Right atrium auricular region (tissue), 2 donors: ENCODE results near the gene AKAP13. TPM values are rescaled to one million over a fixed set of nuclear protein-coding genes. Genes with fewer than 3 reads are reported as not detected.

Experiments used
- DNase-seq: peaks from one replicate; pipeline ENCODE4 v3.0.0-alpha.2; 2019; ENCODE audit warnings: low spot score
- H3K27ac ChIP-seq, 2 donors: fragments of 200-600 bp; sonication (generic); 1 replicate in 1 of 2; 2 replicates in 1 of 2; pipeline ENCODE4 v1.5.1; 2016 to 2019
- H3K27me3 ChIP-seq, 2 donors: fragments of 200-600 bp; sonication (generic); one replicate each; pipeline versions ENCODE4 v1.5.1 to v1.6.0; 2017 to 2019
- H3K36me3 ChIP-seq: fragments of 200-600 bp; sonication (generic); one replicate; pipeline ENCODE4 v1.5.1; 2016
- H3K4me1 ChIP-seq, 2 donors: fragments of 200-600 bp; sonication (generic); one replicate each; pipeline versions ENCODE4 v1.5.1 to v1.6.0; 2017 to 2019
- H3K4me3 ChIP-seq, 2 donors: fragments of 200-600 bp; sonication (generic); 1 replicate in 1 of 2; 2 replicates in 1 of 2; pipeline ENCODE4 v1.5.1; 2017 to 2019; ENCODE audit warnings: mild to moderate bottlenecking in 1 of 2, moderate library complexity in 1 of 2
- H3K9me3 ChIP-seq, 2 donors: fragments of 200-600 bp; sonication (generic); one replicate each; pipeline ENCODE4 v1.5.1; 2019
- CTCF ChIP-seq, 2 donors: fragments of 200-600 bp; sonication (generic); IDR thresholded peaks; one replicate each; pipeline ENCODE4 v1.5.1; 2019; ENCODE audit warnings: antibody characterized with exemption in 2 of 2
- total RNA-seq, 2 donors: library from RNA; depleted of rRNA; stranded (reverse); fragments of >200 nt; gene quantifications; one replicate each; pipeline ENCODE4 v1.1.0, GENCODE V29; 2016

The AKAP13 gene
- total RNA-seq, 2 donors from 2014 or later: 293 to 339 TPM

- no peak overlapping the region for H3K4me3 ChIP-seq
- no peak for DNase-seq
- no peaks in the 10 kb centered on the region for H3K36me3 ChIP-seq
- peak overlapping the region; percentile 19 to 41 for H3K27ac ChIP-seq
- H3K4me1 ChIP-seq: peaks cover 0 to 34% of the 10 kb centered on the region in 2 donors
- H3K9me3 ChIP-seq: no peaks in the 10 kb centered on the region
- no peaks in the 10 kb centered on the region for H3K27me3 ChIP-seq
- TF ChIP-seq CTCF (IDR thresholded peaks at IDR 0.05): no peak
These were observed 178.4 kb downstream of the AKAP13 start for GRCh38 chr15:85558848-85559247.

- no peaks in the 10 kb centered on the region for H3K9me3 ChIP-seq
- H3K36me3 ChIP-seq: no peaks in the 10 kb centered on the region
- H3K4me3 ChIP-seq: no peak overlapping the region
- H3K27ac ChIP-seq: peak overlapping the region in 1 of 2 donors; percentile 41
- DNase-seq: no peak
- TF ChIP-seq CTCF (IDR thresholded peaks at IDR 0.05): no peak
- H3K27me3 ChIP-seq: no peaks in the 10 kb centered on the region
- H3K4me1 ChIP-seq: peaks cover 0 to 41% of the 10 kb centered on the region in 2 donors
These were observed 179.1 kb downstream of the AKAP13 start for GRCh38 chr15:85559530-85559929.

GRCh38 chr15:85562824-85563223 is 182.4 kb downstream of the AKAP13 start:
- H3K36me3 ChIP-seq: no peaks in the 10 kb centered on the region
- H3K9me3 ChIP-seq: no peaks in the 10 kb centered on the region
- no peak overlapping the region for H3K4me3 ChIP-seq
- no peak for TF ChIP-seq CTCF (IDR thresholded peaks at IDR 0.05)
- no peaks in the 10 kb centered on the region for H3K27me3 ChIP-seq
- peak overlapping the region in 1 of 2 donors; percentile 27 for H3K27ac ChIP-seq
- DNase-seq: no peak
- H3K4me1 ChIP-seq: peaks cover 0 to 51% of the 10 kb centered on the region in 2 donors

GRCh38 chr15:85563328-85563727 is 182.9 kb downstream of the AKAP13 start:
- Histone ChIP-seq H3K27ac (peak overlapping the region in 1 of 2 donors; percentile 27), H3K27me3 (no peaks in the 10 kb centered on the region), H3K4me1 (peaks cover 0 to 51% of the 10 kb centered on the region in 2 donors), H3K4me3 (no peak overlapping the region), H3K9me3 (no peaks in the 10 kb centered on the region), H3K36me3 (no peaks in the 10 kb centered on the region)
- DNase-seq: no peak
- TF ChIP-seq CTCF (IDR thresholded peaks at IDR 0.05): no peak

- H3K36me3 ChIP-seq: no peaks in the 10 kb centered on the region
- no peaks in the 10 kb centered on the region for H3K27me3 ChIP-seq
- no peak for TF ChIP-seq CTCF (IDR thresholded peaks at IDR 0.05)
- peaks cover 0 to 51% of the 10 kb centered on the region in 2 donors for H3K4me1 ChIP-seq
- no peak for DNase-seq
- no peak overlapping the region for H3K4me3 ChIP-seq
- H3K27ac ChIP-seq: peak overlapping the region in 1 of 2 donors; percentile 27
- H3K9me3 ChIP-seq: no peaks in the 10 kb centered on the region
These were observed 183.3 kb downstream of the AKAP13 start for GRCh38 chr15:85563731-85564130.

- no peaks in the 10 kb centered on the region for H3K9me3 ChIP-seq
- DNase-seq: no peak
- TF ChIP-seq CTCF (IDR thresholded peaks at IDR 0.05): no peak
- no peak overlapping the region for H3K4me3 ChIP-seq
- H3K27me3 ChIP-seq: no peaks in the 10 kb centered on the region
- peaks cover 0 to 46% of the 10 kb centered on the region in 2 donors for H3K4me1 ChIP-seq
- peak overlapping the region in 1 of 2 donors; percentile 3 for H3K27ac ChIP-seq
- no peaks in the 10 kb centered on the region for H3K36me3 ChIP-seq
These were observed 184.3 kb downstream of the AKAP13 start for GRCh38 chr15:85564686-85565085.
